ENCODE results near the gene SPTB.

GRCh38 chr14:64844969-64845536 lies 34.7 kb downstream of the SPTB start:
- TF ChIP-seq CTCF (IDR thresholded peaks at IDR 0.05) (no peak), POLR2A (IDR thresholded peaks at IDR 0.05) (no peak)
